Erythroblast (primary cell): ENCODE results near the gene TOX2.

Source experiments
- GATA1 ChIP-seq: IDR thresholded peaks from 2 replicates; pipeline ENCODE4 v1.6.1; 2011; ENCODE audit warnings: low read depth, mild to moderate bottlenecking, control low read depth, low read length, moderate library complexity
- POLR2A ChIP-seq: IDR thresholded peaks from 2 replicates; pipeline ENCODE4 v1.6.1; 2011; ENCODE audit warnings: mild to moderate bottlenecking, low read length

- TF ChIP-seq POLR2A (no peak), GATA1 (no peak)
These were observed 94.4 kb downstream of the TOX2 start for GRCh38 chr20:44008806-44009678.
